Stimulated activated naive CD8-positive, alpha-beta T cell treated with anti-CD3 and anti-CD28 coated beads, Interleukin-15, Interleukin-2, amounts not matched to agents 100 ng/mL and 50 ng/mL, for 24 hours (primary cell): ENCODE results near the gene BABAM2.
A peak's percentile ranks its signal among the peaks of the same experiment; 100 is the strongest.
"Not testable (repeated sequence)": the region's sequence is repeated elsewhere in the genome, so short reads cannot be mapped to it uniquely, and the experiment has no call there.

ENCODE experiments used
- H3K27ac Mint-ChIP-seq: one replicate; pipeline ENCODE4 v1.8.0; 2021; ENCODE audit warnings: mild to moderate bottlenecking, mixed read lengths
- H3K27me3 Mint-ChIP-seq: one replicate; pipeline ENCODE4 v1.8.0; 2021; ENCODE audit warnings: mixed read lengths
- H3K36me3 Mint-ChIP-seq: one replicate; pipeline ENCODE4 v1.8.0; 2021; ENCODE audit warnings: low read depth, mixed read lengths
- H3K4me1 Mint-ChIP-seq: one replicate; pipeline ENCODE4 v1.8.0; 2021; ENCODE audit warnings: low read depth, mixed read lengths
- H3K4me3 Mint-ChIP-seq: one replicate; pipeline ENCODE4 v1.8.0; 2021; ENCODE audit warnings: mild to moderate bottlenecking, mixed read lengths
- H3K9me3 Mint-ChIP-seq: one replicate; pipeline ENCODE4 v1.8.0; 2021; ENCODE audit warnings: mixed read lengths

The BABAM2 gene

DNA sequence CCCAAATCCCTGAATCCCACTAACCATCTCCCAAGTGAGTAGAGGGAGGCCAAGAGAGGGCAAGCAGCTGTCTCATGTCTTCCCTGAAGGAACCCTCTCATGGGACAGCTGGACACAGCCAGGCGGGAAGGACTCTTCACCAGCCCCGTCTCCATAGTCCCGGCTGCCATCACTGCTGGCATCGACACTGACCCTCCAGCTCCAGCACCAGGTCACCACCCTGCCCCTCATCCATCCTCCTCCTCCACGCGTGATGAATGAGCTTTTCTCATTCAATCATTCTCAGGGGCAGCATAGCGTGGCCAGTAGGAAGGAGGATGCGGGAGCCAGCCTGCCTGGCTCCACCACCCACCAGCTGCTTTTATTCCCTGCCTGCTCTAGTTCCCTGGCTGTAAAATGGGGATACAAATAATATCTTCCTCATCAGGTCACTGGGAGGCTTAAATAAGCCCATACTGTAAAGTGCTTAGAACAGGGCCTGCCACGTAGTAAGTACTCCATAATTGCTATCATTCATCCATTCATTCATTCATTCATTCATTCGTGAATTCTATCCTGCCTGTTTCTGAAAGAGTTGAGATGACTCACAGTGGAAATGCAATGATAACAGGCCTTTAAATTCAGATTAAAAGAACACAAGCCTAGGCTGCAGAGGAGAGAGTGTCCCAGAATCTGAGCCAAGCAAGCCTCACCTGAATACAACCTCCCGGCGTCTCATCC, 471.6 kb downstream of the BABAM2 start:
- Mint-ChIP-seq H3K4me3 (no peak overlapping the region), H3K9me3 (no peaks in the 10 kb centered on the region), H3K27me3 (peaks cover 8% of the 10 kb centered on the region), H3K4me1 (peaks cover 93% of the 10 kb centered on the region), H3K36me3 (peaks cover 5% of the 10 kb centered on the region), H3K27ac (peak overlapping the region; percentile 24)

DNA sequence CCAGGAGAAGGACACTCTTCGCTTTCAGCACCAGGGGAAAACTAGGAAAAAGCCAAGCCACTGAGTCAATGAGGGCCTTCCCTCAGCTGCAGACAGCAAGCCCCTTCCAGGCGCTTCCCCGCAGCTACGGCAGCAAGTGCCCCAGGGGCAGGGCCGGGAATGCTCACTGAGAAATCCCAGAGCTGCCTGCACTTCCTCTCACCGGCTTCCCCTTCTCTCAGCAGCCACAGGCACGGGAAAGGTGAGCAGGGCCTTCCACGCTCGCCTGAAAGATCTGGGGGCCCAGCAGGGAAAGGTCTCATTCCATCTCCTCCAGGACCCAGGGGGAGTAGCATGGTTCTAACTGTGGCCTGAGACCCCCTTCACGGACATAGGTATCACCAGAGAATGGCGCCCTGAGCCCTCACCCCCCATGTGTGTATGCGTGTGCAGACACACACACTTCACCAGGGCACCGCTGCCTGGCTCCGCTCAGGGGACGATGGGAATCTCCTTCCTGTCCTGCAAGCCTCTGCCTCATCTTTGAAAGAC, 472.5 kb downstream of the BABAM2 start:
- Mint-ChIP-seq H3K27ac (peak overlapping the region; percentile 1), H3K27me3 (peaks cover 8% of the 10 kb centered on the region), H3K9me3 (no peaks in the 10 kb centered on the region)

DNA sequence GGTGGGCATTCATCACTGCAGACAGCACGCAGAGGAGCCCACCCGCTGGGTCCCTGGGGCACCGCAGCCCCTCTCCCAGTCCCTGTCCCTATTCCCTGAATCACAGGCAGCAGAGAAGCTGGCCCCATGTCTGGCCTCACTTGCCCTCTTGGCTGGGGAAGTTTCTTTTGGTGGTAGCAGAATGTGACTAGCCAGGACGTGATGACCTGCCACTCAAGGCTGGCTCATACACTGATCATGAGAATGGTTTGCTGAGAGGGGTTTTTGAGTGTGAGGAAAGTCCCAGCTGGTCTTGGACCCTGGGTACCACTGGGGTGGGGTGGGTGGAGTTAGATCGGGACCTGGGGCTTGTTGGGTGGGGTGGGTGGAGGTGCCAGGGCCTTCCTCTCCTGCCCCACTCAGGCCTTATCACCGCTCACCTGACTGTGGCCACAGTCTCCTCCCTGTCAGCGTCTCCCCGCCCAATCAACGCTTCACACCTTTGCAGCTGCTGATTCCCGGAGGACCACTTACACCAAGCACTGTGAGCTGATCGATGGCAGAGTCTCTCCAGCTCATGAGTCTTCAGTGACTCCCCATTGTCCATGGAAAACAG, 473.3 kb downstream of the BABAM2 start:
- Mint-ChIP-seq H3K27me3 (peaks cover 8% of the 10 kb centered on the region), H3K4me3 (no peak overlapping the region), H3K36me3 (peaks cover 5% of the 10 kb centered on the region), H3K27ac (peak overlapping the region; percentile 31), H3K9me3 (no peaks in the 10 kb centered on the region), H3K4me1 (peaks cover 91% of the 10 kb centered on the region)

More for the DNA sequence above, 472.5 kb downstream of the BABAM2 start:
- Mint-ChIP-seq H3K4me3 (no peak overlapping the region), H3K4me1 (peaks cover 98% of the 10 kb centered on the region), H3K36me3 (peaks cover 5% of the 10 kb centered on the region)

DNA sequence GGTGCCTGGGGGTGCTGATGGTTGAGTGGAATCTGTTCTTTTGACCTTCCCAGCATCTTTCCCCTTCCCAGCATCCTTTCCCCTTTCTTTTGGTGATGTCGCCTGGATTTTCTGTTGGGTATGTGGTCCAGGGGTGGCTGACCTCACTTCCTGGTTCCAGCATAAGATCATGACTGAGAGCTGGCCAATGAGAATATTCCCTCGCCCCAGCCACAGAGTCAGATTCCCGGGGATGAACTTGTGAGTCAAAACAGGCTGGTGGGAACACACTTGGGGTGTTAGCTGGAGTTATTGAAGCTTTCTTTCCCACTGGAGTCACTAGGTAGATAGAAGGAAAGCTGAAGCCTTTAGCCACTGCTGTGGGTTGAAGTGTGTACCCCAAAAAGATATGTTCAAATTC, 474.1 kb downstream of the BABAM2 start:
- no peaks in the 10 kb centered on the region for H3K9me3 Mint-ChIP-seq
- peaks cover 83% of the 10 kb centered on the region for H3K4me1 Mint-ChIP-seq
- no peaks in the 10 kb centered on the region for H3K36me3 Mint-ChIP-seq
- H3K27me3 Mint-ChIP-seq, result peaks cover 5% of the 10 kb centered on the region
- H3K4me3 Mint-ChIP-seq, result no peak overlapping the region
- H3K27ac Mint-ChIP-seq, result no peak overlapping the region

DNA sequence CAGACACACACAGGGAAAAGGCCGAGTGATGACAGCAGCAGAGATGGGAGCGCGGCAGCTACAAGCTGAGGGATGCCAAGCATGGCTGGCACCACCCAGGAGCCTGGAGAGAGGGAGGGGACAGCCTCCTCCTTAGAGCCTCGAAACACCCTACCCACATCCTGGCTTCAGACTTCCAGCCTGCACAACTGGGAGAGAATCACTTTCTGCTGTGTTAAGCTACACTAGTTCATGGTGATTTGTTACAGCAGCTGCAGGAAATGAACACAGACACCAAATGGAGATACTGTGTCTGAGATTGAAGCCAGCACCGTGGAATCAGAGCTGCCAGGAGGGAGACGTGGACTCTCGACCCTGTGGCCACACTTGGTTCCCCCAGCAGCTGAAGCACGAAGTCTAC, 474.6 kb downstream of the BABAM2 start:
- Mint-ChIP-seq H3K36me3 (no peaks in the 10 kb centered on the region), H3K27me3 (peaks cover 5% of the 10 kb centered on the region), H3K27ac (no peak overlapping the region), H3K4me3 (no peak overlapping the region), H3K9me3 (no peaks in the 10 kb centered on the region), H3K4me1 (peaks cover 77% of the 10 kb centered on the region)

DNA sequence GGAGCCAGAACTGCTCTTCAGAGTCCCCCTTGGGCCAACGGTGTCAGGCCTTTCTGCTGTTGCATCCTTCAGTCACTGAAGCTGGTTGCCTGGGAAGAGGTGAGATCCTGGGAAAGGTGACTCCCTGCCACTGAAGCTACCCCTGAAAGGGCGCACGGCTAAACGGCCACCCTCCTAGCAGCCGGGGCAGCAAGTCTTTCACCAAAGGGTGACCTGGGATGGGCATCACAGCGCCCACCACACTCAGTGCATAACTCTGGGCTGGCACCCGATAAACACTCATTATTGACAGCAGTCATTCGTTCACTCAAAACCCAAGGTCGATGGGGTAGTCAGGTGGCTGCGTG, 475.6 kb downstream of the BABAM2 start:
- Mint-ChIP-seq H3K36me3 (no peaks in the 10 kb centered on the region), H3K27ac (peak overlapping the region; percentile 78), H3K27me3 (peaks cover 5% of the 10 kb centered on the region), H3K9me3 (no peaks in the 10 kb centered on the region), H3K4me1 (peaks cover 71% of the 10 kb centered on the region), H3K4me3 (peak overlapping the region; percentile 35)

DNA sequence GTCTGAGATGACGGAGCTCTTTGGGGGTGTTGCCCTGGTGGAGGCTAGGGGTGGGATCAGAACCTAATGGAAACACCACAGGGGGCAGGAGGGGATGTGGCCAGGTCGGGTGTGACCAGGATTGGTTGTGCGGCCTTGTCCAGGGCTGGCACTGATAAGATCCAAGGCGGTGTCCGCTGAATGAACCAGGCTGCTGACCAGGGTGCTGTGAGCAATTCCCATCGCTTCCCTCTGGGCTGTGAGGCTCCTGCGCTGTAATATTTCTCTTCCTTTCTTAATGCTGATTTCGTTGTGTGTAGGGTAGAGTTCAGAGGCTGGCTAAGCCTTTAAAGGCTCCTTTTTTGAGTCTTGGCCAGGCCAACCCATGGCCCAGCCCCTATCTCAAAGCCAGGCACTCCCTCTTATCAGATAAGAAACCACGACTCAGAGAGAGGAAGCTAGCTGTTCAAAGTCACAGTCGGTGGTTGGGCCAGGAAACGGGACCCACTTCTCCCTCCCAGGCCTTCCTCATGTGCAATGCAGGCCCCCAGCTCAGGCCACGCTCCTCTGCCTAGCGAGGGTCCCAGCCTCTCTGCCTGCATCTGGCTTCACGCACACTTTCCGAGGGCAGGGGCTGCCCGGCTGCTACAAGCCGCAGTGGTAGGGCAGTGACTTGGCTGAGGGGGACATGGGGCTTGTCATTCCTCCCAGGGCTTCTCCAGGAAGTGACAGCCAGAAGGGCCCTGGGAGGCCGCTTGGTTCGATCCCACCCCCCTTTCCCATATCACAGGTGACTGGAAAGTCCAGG, 476.2 kb downstream of the BABAM2 start:
- H3K4me3 Mint-ChIP-seq, result peak overlapping the region; percentile 35
- H3K27me3 Mint-ChIP-seq, result peaks cover 5% of the 10 kb centered on the region
- H3K36me3 Mint-ChIP-seq, result no peaks in the 10 kb centered on the region
- H3K27ac Mint-ChIP-seq, result peak overlapping the region; percentile 78
- H3K4me1 Mint-ChIP-seq, result peaks cover 65% of the 10 kb centered on the region
- no peaks in the 10 kb centered on the region for H3K9me3 Mint-ChIP-seq

DNA sequence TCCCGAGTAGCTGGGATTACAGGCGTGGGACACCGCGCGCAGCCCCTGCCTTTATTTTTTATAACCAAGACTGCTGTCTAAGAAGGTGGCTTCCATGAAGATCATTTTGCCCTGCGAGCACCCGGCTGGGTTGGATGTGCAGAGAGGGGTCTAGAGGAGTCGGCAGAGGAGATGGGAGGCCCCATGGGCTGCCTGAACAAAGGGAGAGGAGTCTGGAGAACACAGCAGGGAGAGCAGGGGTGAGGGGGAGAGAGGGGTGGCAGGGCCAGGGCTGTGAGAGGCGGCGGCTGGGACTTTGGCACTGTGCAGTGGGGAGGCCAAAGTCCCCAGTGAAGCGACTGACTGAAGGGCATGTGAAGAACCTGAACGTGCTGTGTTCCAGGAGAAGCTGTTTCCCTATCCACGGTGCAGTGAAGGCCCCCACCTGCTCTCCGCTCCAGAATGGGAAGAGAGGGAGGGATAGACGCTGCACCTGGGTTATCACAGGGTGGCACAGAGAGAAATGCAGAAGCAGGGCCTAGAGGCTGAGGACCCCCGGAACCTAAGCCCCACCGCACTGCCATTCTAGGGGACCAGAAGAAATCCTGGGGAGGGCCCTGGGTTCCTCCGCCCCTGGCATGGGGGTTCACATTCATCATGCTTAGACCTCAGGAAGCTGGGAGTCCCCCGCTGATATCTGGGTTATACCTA, 477.3 kb downstream of the BABAM2 start:
- H3K27me3 Mint-ChIP-seq, result no peaks in the 10 kb centered on the region
- no peaks in the 10 kb centered on the region for H3K36me3 Mint-ChIP-seq
- H3K4me3 Mint-ChIP-seq, result no peak overlapping the region
- H3K4me1 Mint-ChIP-seq, result peaks cover 54% of the 10 kb centered on the region
- no peaks in the 10 kb centered on the region for H3K9me3 Mint-ChIP-seq
- peak overlapping the region; percentile 78 for H3K27ac Mint-ChIP-seq

DNA sequence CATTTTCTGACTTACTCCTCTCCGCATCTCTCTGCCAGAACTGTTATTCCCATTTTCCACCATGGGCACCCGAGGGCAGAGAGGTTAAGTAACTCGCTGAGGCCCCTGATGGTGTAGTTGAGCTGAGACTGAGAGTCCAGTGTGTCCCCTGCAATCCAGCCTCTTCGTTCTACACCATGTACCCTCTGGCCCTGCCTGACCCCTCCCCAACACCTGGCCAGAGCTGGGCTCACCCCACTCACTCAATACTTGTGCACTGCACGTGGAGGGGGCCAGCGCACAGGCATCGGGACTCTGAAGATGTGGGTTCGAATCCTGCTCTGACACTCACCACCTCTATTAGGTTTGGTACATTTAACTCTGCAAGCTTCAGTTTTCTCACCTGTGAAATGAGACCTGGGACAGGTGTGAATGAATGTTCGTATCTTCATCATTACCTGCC, 477.8 kb downstream of the BABAM2 start:
- H3K27me3 Mint-ChIP-seq, result no peaks in the 10 kb centered on the region
- H3K4me1 Mint-ChIP-seq, result peaks cover 48% of the 10 kb centered on the region
- H3K27ac Mint-ChIP-seq, result no peak overlapping the region
- no peaks in the 10 kb centered on the region for H3K9me3 Mint-ChIP-seq
- H3K4me3 Mint-ChIP-seq, result no peak overlapping the region
- H3K36me3 Mint-ChIP-seq, result no peaks in the 10 kb centered on the region

DNA sequence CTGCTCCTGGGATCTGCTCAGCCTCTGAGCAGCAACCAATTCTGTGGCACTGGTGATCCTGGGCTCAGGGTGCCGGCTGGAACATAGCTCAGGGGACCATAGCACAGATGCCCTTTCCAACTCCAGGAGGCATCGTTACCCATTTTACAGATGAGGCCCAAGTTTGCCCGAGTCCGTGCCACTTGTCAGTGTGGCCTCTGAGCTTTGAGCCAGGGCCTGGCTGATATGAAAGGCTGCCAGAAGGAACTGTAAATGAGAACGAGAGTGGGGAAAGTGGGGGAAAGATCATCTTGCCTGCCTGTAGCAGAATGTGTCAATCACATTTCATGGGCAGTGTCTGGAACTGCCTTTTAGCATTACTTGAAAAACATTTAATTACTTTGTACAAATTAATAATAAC, 478.8 kb downstream of the BABAM2 start:
- Mint-ChIP-seq H3K9me3 (no peaks in the 10 kb centered on the region), H3K36me3 (no peaks in the 10 kb centered on the region), H3K27me3 (no peaks in the 10 kb centered on the region), H3K4me3 (no peak overlapping the region), H3K4me1 (peaks cover 40% of the 10 kb centered on the region), H3K27ac (no peak overlapping the region)

DNA sequence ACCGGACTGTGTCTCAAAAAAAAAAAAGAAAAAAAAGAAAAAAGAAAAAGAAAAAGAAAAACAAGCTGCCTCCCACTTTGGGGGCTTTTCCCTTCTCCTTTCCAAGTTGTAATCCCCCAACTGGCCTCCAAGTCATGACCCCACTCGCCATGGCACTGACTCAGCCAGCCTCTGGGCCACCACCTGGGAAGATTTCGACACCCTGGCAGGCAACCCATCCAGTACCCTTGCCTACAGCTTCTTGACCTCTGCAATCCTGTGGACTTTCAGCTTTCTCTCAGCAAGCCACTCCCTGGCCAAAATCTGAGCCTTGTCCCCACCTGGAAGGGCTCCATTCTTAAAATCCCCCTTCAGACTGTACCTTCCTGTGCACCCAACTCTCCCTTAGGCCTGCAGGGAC, 479.8 kb downstream of the BABAM2 start:
- no peaks in the 10 kb centered on the region for H3K9me3 Mint-ChIP-seq
- peaks cover 30% of the 10 kb centered on the region for H3K4me1 Mint-ChIP-seq
- no peak overlapping the region for H3K27ac Mint-ChIP-seq
- no peaks in the 10 kb centered on the region for H3K27me3 Mint-ChIP-seq
- H3K36me3 Mint-ChIP-seq, result no peaks in the 10 kb centered on the region
- H3K4me3 Mint-ChIP-seq, result no peak overlapping the region

DNA sequence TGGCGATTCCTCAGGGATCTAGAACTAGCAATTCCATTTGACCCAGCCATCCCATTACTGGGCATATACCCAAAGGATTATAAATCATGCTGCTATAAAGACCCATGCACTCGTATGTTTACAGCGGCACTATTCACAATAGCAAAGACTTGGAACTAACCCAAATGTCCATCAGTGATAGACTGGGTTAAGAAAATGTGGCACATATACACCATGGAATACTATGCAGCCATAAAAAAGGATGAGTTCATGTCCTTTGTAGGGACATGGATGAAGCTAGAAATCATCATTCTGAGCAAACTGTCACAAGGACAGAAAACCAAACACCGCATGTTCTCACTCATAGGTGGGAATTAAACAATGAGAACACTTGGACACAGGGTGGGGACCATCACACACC, 481.2 kb downstream of the BABAM2 start:
- not testable (repeated sequence) for H3K27me3 Mint-ChIP-seq, H3K9me3 Mint-ChIP-seq, H3K27ac Mint-ChIP-seq, H3K4me3 Mint-ChIP-seq, H3K36me3 Mint-ChIP-seq
- peaks cover 17% of the 10 kb centered on the region for H3K4me1 Mint-ChIP-seq

DNA sequence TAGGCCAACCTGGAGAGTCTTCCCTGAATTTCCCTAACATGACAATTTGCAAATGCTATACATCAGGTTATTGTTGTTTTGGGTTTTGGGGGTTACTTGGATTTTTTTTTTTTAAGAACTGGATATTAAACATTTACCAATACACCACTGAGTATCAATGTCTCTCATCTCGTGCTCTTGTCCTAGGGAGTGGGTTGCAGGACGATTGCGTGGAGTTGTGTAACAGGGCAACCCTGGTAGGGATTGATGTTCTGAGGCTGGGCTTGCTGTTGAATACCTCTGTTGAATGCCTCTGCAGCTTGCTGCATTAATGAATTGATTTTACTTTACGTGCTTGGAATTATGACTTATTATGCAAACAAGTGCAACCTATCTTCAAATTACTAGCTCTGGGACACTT, 483.3 kb downstream of the BABAM2 start:
- H3K9me3 Mint-ChIP-seq, result no peaks in the 10 kb centered on the region
- H3K4me3 Mint-ChIP-seq, result no peak overlapping the region
- no peaks in the 10 kb centered on the region for H3K36me3 Mint-ChIP-seq
- H3K4me1 Mint-ChIP-seq, result peaks cover 11% of the 10 kb centered on the region
- no peaks in the 10 kb centered on the region for H3K27me3 Mint-ChIP-seq
- no peak overlapping the region for H3K27ac Mint-ChIP-seq

DNA sequence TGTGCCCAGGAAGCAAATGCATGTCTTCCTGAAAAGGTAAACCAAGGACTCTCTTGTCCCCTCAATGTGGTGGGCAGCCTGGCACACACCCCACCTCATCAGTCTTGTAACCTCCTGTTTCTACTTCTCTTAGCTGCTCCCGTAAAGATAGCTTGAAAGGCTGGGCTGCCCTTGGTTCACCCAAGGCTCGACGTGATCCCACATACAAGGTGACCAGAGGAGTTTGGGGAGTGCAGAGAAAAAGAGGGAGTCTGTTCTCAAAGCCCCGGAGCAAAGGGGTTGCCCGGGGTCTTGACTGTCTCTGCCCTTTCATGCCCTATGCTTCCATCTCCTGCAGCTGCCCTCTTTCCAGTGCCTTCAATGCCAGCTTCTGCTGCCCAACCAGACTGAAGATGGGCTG, 483.8 kb downstream of the BABAM2 start:
- H3K27me3 Mint-ChIP-seq, result no peaks in the 10 kb centered on the region
- H3K4me3 Mint-ChIP-seq, result no peak overlapping the region
- peaks cover 16% of the 10 kb centered on the region for H3K4me1 Mint-ChIP-seq
- no peak overlapping the region for H3K27ac Mint-ChIP-seq
- no peaks in the 10 kb centered on the region for H3K9me3 Mint-ChIP-seq
- H3K36me3 Mint-ChIP-seq, result no peaks in the 10 kb centered on the region

DNA sequence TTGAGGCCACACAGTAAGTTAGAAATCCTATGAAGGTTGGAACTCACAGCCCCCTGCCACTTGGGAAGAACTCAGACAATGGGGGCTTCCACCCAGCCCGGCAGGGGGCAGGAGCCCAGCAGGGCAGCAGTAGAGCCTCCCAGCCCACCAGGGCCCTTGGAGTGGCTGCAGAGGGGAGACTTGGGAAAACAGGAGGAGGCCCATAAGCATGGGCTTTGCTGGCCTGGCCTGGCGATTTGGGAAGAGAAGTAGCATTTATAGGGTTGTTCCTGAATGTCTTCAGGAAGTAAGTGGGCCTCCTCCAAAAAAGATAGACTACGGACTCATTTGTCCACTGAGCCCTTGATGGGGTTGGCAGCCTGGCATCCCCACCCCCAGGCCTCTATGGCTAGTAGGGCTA, 484.7 kb downstream of the BABAM2 start:
- Mint-ChIP-seq H3K36me3 (no peaks in the 10 kb centered on the region), H3K27me3 (no peaks in the 10 kb centered on the region), H3K27ac (no peak overlapping the region), H3K9me3 (no peaks in the 10 kb centered on the region), H3K4me3 (no peak overlapping the region), H3K4me1 (peaks cover 24% of the 10 kb centered on the region)
